HG03135 (cell line): Measurements from ENCODE around the gene GRK2.

ENCODE experiments used
- ATAC-seq: cut with Tn5 transposase; IDR thresholded peaks from one replicate; pipeline ENCODE4 v1.9.1; 2021; ENCODE audit warnings: mild to moderate bottlenecking, moderate library complexity; ENCODE audit not compliant: unreplicated experiment

GRK2 gene

GRCh38 chr11:67269401-67270255 lies 3.4 kb downstream of the GRK2 start:
- ATAC-seq, result no peak

DNA sequence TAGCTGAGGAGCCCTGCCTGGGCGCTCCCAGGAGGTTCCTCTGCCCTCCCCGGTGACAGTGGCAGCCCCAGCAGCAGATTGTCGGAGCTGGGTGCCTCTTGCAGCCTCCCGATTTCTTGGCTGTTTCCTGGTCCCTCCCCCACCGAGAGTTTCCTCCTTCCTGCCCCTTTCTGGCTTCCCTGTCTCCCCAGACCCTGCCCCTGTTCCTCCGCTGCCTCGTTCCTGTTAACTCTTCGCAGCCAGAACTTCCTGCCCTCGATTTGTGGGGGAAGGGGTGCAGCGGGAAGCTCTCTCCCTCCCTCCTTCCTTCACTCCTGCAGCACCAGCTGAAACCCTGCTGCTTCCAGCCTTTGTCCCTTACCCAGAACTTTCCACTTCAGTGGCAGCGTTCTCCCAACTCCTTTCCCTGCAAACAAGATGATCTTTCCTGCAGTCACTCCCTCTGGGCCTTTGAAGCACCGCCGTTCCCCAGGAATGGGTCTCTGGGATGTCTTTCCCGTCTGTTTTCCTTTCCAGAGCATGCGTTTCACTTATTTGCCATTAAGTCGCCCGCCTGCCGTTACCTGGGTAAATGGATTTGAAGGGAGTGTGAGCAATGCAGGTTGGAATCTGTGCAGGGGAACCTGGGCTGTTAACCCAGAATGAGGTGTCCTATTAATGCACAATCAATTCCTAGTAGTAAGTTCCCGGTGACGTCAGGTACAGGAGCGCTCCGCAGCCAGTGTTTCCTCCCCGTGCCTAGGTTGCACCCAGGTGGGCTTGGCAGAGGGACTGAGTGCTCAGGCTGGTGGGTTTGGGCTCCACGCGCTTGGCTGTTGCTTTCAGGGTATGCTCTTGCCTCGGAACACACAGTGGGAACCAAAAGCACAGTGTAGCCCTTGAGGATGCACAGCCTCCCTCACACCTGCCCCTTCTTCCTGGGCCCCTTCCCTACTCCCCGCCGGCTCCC lies 4.3 kb downstream of the GRK2 start:
- ATAC-seq, result no peak

- no peak for ATAC-seq
Measured at GRCh38 chr11:67271205-67271540, 4.9 kb downstream of the GRK2 start.

DNA sequence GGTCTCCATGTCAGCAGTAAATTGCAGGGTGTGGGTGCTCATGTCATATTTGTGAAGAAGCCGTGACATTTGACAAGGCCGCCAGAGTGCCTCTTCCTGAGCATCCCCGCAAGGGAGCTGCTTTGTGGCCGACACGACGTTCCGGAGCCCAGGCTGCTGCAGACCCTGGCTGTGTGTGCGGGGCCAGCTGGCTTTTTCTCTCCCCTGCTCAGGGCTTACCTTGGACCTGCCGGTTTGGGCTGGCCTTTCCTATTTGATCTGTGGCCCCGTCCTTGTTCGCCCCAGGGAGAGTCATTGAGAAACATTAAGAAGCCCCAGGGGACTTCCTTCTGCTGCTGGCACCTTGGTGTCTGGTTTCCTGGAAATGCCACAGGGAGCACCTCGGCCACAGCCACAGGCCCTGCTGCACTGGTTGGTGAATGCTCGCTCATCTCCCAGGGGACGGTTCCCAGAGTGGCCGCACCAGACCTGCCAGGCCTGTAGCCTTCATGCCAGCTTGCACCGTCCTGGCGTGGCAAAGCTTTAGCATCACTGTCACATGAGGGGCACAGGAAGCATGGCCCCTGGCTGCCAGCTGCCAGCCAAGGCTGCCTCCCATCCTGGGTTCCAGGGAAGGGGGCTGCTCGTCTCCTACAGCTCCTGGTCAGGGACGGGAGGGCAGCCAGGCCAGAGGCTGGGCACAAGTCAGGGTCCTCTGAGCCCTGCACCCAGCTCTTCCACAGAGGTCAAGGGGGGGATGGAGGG lies 5.4 kb downstream of the GRK2 start:
- ATAC-seq, result no peak

DNA sequence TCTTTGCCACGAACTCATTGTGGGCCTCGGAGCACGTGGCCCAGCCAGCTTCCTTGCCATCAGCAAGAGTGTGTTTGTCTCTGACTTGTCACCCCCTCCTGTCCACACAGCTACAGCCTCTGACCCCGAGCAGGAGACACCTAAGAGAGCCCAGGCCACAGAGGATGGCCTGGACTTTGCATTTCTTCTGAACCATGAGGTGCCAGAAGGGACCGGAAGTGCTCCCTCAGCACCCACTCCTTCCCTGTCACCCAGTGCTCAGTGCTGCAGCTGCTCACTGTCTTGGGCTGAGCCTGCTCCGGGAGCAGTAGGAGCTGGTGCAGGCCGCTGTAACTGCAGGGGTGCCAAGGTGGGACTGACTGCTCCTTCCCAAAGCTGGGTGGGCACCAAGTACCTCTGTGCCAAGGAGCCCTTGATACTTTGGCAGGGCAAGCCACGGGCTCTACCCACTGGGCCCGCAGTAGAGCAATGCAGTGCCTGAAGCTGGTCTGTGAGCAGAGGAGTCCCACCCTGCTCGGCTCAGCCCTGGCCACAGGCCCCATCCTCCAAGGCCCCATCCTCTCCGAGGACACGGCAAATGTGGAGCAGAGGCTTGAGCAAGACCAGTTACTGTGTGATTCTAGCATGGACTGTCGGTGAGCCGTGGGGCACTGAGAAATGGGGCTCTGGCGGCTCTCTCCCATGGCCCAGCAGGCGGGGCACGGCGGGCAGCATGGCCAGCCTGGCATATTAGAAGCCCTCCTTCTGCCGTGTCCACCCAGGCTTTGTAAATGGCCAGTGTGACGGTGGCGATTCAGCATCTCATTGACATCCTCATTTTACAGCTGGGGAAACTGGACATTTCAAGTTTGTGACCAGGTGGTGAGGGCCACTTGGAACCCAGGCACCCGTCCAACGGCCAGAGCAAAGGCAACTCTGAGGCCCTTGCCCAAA lies 6.3 kb downstream of the GRK2 start:
- ATAC-seq, result no peak

DNA sequence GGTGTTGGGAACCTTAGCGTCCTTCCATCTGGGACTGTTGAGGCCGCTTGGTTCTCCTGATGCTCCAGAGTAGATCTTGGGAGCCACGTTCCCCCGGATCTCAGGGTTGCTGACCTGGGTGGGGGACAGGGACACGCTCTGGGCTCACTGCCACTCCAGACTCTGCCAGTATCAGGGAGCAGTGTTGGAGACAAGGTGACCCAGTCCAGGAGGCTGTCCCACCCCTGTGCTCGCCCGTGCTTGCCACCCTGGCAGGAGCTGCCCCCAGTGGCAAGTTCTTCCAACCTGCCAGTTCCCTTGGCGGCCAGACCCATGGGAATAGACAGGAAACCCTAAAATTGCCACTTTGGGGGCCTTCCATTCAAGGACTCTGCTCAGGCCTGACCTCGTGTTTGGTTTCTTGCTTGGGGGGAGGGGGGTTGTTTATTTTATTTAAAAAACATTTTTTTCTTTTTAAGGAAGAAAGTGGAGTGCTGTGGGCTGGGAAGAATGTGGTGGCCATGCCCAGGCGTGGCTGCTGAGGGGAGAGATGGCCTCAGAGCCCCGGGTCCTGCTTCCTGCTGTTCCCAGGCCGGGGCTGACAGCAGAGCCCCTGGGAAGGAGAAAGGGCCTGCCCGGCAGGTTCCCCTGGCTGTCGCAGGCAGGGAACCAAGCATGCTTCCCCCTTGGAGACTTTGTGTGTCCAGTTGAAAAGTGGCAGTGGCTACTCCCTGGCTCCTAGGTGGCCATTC lies 7.2 kb downstream of the GRK2 start:
- no peak for ATAC-seq

DNA sequence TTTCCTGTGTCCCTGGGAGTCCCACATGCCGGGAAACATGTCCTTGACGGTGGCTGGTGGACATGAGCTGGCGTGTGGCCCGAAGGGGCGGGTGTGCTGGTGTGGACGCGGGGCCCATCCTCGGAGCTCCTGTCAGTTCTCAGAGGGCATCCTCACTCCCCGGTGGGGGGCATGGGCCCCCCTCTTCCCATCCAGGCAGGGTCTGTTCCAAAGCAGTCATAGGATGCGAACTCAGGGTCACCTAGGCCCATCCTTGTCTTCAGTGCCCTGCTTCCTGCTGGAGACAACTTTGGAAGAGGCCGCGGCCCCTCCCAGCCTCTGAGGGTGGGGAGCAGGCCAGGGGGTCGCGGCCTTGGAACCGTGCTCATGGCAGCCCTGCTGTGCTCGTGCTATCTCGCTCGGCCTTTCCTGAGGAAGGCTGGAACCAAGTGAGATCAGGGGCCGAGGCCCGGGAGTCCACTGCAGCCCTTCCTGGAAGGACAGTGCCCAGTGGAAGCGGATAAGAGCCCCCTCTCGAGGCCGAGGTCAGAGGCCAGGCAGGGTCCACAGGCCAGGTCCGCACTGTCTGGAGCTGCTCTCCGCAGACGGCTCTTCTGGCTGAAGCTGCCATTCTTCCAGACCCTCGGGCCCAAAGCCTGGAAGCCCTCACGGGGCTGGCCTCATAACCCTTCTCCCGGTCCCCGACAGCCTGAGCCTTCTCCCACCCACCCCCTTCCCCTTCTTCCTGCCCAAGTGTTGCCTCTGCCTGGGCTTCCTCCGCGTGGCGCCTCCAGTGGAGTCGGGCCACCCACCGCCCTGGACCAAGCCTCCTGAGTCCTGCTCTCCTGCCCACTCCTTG lies 8.7 kb downstream of the GRK2 start:
- no peak for ATAC-seq

DNA sequence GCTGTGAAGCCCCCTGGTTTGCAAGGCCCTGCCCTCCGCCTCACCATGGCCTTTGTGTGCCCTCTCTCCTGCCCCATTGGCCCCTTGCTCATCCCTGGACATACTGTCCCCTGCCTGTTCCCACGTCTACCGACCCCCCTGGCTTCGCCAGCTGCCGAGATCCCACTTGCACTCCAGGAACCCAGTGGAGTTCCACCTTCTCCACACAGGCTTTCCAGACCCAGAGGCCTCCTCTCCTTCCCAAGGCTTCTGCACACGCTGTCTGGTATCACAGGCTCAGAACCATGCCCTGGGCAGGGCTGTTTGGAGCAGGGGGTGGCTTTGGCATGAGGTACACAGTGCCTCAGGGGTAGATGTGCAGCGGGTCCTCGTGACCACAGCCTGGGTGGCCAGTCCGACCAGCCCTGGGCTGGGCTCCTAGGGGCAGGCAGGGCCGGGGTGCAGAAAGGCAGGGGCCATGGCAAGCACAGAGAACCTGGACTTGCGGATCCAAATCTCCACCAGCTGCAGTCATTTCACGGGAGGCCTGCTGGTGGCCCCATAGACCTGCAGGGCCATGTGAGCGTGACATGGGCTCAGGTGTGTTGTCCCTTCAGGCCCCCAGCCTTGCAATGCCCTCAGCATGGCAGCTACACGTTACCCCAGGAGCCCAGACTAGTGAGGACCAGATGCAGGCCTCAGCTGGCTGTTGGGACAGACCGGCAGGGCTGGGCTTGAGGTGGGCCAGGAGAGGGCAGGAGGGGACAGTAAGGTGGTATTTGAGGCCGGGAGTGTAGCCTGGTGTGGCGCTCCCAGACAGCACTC lies 9.5 kb downstream of the GRK2 start:
- no peak for ATAC-seq

DNA sequence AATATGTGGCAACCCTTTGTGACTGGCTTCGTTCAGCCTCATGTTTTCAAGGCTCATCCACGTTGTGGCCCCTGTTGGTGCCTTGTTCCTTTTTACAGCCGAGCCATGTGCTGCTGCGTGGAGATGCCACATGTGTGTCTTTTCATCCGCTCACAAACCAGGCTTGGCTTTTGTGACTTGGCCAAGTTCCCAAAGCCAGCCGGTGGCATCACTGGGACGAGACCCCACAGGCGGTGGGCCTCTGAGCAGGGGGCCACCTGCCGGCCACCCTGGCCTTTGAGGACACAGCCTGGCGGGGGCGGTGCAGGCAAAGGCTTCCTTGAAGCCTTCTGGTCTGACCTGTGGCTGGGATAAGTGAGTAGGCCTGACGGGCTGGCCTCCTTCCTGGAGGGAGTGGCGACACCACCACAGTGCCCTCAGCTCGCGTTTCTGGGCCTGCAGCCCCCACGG lies 10.5 kb downstream of the GRK2 start:
- ATAC-seq, result no peak

DNA sequence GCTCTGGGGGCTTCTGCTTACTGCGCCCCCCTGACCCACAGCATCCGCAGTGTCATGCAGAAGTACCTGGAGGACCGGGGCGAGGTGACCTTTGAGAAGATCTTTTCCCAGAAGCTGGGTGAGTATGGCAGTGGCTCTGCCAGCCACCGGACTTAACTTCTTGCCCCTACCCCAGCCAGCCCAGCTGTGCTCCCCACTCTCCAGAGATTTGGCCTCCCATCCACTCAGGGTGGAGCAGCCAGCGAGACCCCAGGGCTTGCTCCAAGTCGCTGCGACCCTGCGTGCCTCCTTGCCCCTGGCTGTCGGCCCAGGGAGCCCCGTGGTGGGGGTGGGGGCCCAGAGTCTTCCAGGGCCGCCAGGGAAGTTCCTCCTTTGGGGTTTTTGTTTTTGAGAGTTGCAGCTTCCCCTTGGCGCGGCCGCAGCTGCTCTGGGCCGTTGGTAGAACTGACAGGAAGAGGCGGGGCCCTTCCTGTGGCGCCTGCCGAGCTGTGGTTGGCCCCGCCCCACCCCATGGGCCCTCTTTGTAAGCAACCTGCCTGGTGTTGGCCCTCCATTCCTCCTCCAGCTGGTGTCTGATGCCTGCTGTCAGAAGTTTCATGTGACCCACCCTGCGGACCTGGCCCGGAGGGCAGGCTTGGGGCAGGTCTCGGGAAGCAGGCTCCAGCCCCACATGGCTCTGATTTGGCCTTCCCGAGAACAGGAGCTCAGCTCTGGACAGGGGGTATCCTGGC lies 11.1 kb downstream of the GRK2 start:
- peak; percentile 78 for ATAC-seq

GRCh38 chr11:67278135-67278938 lies 12.1 kb downstream of the GRK2 start:
- ATAC-seq, result no peak

- no peak for ATAC-seq
Measured at GRCh38 chr11:67278939-67279588, 12.8 kb downstream of the GRK2 start.

- ATAC-seq, result no peak
Measured at GRCh38 chr11:67279589-67280340, 13.5 kb downstream of the GRK2 start.

DNA sequence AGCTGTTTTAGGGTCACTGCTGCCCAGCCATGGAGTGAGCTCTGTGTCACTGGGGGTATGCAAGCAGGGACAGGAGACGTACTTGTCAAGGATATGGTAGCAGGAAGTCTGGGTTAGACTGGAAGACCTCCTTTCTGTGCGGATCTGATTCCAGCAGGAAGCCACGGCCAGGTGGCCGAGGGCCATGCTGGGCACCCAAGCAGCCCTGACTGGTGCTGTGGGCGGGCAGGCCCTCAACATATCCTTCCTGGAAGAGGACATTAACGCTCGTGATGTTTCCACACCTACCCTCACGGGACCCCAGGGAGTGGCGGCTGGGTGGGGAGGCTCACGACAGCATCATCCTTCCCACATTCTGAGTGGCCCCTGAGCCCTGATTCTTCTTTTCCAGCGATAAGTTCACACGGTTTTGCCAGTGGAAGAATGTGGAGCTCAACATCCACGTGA lies 14.1 kb downstream of the GRK2 start:
- no peak for ATAC-seq
